ENCODE measurements around the gene B4GALT2. TPM values are rescaled to one million over a fixed set of nuclear protein-coding genes. Genes with fewer than 3 reads are reported as not detected.

Gene B4GALT2
- total RNA-seq, 1 experiment from 2014 or later: 70.9 TPM

DNA sequence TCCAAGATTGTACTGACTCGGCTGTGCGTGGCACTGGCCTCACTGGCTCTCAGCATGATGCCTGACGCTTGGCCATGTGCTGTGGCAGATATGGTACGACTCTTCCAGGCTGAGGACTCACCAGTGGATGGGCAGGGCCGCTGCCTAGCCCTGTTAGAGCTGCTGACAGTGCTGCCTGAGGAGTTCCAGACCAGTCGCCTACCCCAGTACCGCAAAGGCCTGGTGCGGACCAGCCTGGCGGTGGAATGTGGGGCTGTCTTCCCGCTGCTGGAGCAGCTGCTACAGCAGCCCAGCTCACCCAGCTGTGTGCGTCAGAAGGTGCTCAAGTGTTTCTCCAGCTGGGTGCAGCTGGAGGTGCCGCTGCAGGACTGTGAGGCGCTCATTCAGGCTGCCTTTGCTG lies 29.3 kb upstream of the B4GALT2 start:
- Mint-ChIP-seq H3K36me3 (ENCODE audit: insufficient read depth in 1 of 3, low read depth in 3 of 3) (peaks cover 0 to 9% (median 7%) of the 10 kb centered on the region in 3 experiments; a peak in 6 of 7 replicates), H3K4me1 (peaks cover 26 to 27% of the 10 kb centered on the region in 2 experiments)

More for the DNA sequence above, 29.3 kb upstream of the B4GALT2 start:
- no peaks in the 10 kb centered on the region; the same call in 1 of the 2 replicates for H3K27me3 Mint-ChIP-seq (ENCODE audit: low read depth)
- Histone ChIP-seq H2BK120ac (ENCODE audit: low read depth, low read length, poor library complexity, severe bottlenecking) (no peak overlapping the region), H2BK20ac (ENCODE audit: low read depth, low read length, poor library complexity, severe bottlenecking) (no peak overlapping the region), H4K8ac (replicated peaks; ENCODE audit: insufficient read length, low read depth, low read length) (no peak overlapping the region), H3K23me2 (ENCODE audit: insufficient read length, low read depth, low read length, poor library complexity, severe bottlenecking) (peaks cover 10% of the 10 kb centered on the region), H2BK12ac (ENCODE audit: insufficient read length, low read depth, low read length) (no peak overlapping the region), H2BK15ac (ENCODE audit: low read depth, low read length) (no peak overlapping the region), H3K79me2 (ENCODE audit: insufficient read depth, low read length) (no peaks in the 10 kb centered on the region), H3K4ac (ENCODE audit: low read depth, low read length) (no peak overlapping the region), H3K27ac (ENCODE audit: insufficient read length, low read depth, low read length) (no peak overlapping the region), H3K14ac (ENCODE audit: insufficient read depth, low read length) (no peak overlapping the region), H2AFZ (ENCODE audit: low read length) (no peak overlapping the region), H3T11ph (ENCODE audit: low read length) (no peak overlapping the region), H4K91ac (ENCODE audit: insufficient read length, low read depth, low read length) (no peak overlapping the region), H3K9ac (ENCODE audit: extremely low read depth, insufficient read length, low read length) (no peak overlapping the region), H3K9me3 (ENCODE audit: control insufficient read depth, low read depth, low read length) (no peaks in the 10 kb centered on the region), H3K4me1 (ENCODE audit: insufficient read depth, low read length) (no peaks in the 10 kb centered on the region), H3K4me2 (ENCODE audit: insufficient read depth, insufficient read length, low read length) (no peak overlapping the region), H3K56ac (ENCODE audit: insufficient read length, low read depth, low read length) (no peak overlapping the region), H2AK5ac (ENCODE audit: insufficient read length, low read length) (no peak overlapping the region), H2BK5ac (ENCODE audit: insufficient read length, low read length) (no peak overlapping the region), H4K5ac (ENCODE audit: insufficient read length, low read depth, low read length) (no peak overlapping the region), H4K20me1 (ENCODE audit: control insufficient read depth, insufficient read depth, insufficient read length) (no peaks in the 10 kb centered on the region), H3K23ac (ENCODE audit: insufficient read length, low read depth, low read length) (no peak overlapping the region), H3K18ac (ENCODE audit: insufficient read length, low read depth, low read length) (no peak overlapping the region), H3K27me3 (ENCODE audit: insufficient read depth, low read length) (no peaks in the 10 kb centered on the region), H3K79me1 (ENCODE audit: insufficient read depth, low read depth, low read length, poor library complexity, severe bottlenecking) (no peaks in the 10 kb centered on the region)
- H3K27ac Mint-ChIP-seq: no peak overlapping the region; a peak in 1 of 7 replicates
- no peak for DNase-seq
- no peak overlapping the region for H3K4me3 Mint-ChIP-seq
- WGBS (ENCODE audit: extremely low coverage, insufficient read length, low lambda C conversion rate): no CpG with 5 or more reads among the region's 13 CpGs
- no peaks in the 10 kb centered on the region for H3K9me3 Mint-ChIP-seq
- TF ChIP-seq, protein P1, sequence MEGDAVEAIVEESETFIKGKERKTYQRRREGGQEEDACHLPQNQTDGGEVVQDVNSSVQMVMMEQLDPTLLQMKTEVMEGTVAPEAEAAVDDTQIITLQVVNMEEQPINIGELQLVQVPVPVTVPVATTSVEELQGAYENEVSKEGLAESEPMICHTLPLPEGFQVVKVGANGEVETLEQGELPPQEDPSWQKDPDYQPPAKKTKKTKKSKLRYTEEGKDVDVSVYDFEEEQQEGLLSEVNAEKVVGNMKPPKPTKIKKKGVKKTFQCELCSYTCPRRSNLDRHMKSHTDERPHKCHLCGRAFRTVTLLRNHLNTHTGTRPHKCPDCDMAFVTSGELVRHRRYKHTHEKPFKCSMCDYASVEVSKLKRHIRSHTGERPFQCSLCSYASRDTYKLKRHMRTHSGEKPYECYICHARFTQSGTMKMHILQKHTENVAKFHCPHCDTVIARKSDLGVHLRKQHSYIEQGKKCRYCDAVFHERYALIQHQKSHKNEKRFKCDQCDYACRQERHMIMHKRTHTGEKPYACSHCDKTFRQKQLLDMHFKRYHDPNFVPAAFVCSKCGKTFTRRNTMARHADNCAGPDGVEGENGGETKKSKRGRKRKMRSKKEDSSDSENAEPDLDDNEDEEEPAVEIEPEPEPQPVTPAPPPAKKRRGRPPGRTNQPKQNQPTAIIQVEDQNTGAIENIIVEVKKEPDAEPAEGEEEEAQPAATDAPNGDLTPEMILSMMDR (conservative IDR thresholded peaks at IDR 0.05): no peak
